ENCODE results near the gene DMRTC2. TPM values are rescaled to one million over a fixed set of nuclear protein-coding genes. Genes with fewer than 3 reads are reported as not detected.

Gene DMRTC2
- not detected for total RNA-seq

- DNase-seq: no peak
These were observed at the start of gene DMRTC2 for GRCh38 chr19:41845001-41845050. DMRTC2 (plus strand) TSS chr19:41845042; CDS start chr19:41847429, 2,387 bp downstream.

GRCh38 chr19:41796362-41796761 lies 48.5 kb upstream of the DMRTC2 start, which contains the start of gene CEACAM3:
CEACAM3 (plus strand) TSS chr19:41796587; CDS start chr19:41796678, 91 bp downstream.
- DNase-seq: no peak

GRCh38 chr19:41796901-41797300 lies 47.9 kb upstream of the DMRTC2 start:
- no peak for DNase-seq

GRCh38 chr19:41799444-41800000 lies 45.3 kb upstream of the DMRTC2 start:
- DNase-seq: no peak

GRCh38 chr19:41801031-41801430 lies 43.8 kb upstream of the DMRTC2 start:
- no peak for DNase-seq

GRCh38 chr19:41801792-41802211 lies 43.0 kb upstream of the DMRTC2 start:
- DNase-seq: no peak

- no peak for DNase-seq
These were observed 42.1 kb upstream of the DMRTC2 start for GRCh38 chr19:41802770-41803169.

- no peak for DNase-seq
These were observed 40.5 kb upstream of the DMRTC2 start for GRCh38 chr19:41804336-41804735.

GRCh38 chr19:41807176-41807575 lies 37.7 kb upstream of the DMRTC2 start:
- no peak for DNase-seq

GRCh38 chr19:41808663-41809566 lies 35.9 kb upstream of the DMRTC2 start:
- no peak for DNase-seq

GRCh38 chr19:41810301-41810700 lies 34.5 kb upstream of the DMRTC2 start:
- DNase-seq: no peak

- DNase-seq: no peak
These were observed 33.8 kb upstream of the DMRTC2 start for GRCh38 chr19:41811036-41811435.

- no peak for DNase-seq
These were observed 32.9 kb upstream of the DMRTC2 start for GRCh38 chr19:41811981-41812380.

GRCh38 chr19:41813911-41814310 lies 30.9 kb upstream of the DMRTC2 start:
- DNase-seq: no peak

GRCh38 chr19:41815301-41815700 lies 29.5 kb upstream of the DMRTC2 start:
- no peak for DNase-seq

- DNase-seq: no peak
These were observed 28.1 kb upstream of the DMRTC2 start for GRCh38 chr19:41816761-41817160.

- no peak for DNase-seq
These were observed 23.7 kb upstream of the DMRTC2 start for GRCh38 chr19:41821003-41821735.

- no peak for DNase-seq
These were observed 6.7 kb upstream of the DMRTC2 start for GRCh38 chr19:41837981-41838708.

- no peak for DNase-seq
These were observed 5.6 kb upstream of the DMRTC2 start for GRCh38 chr19:41839211-41839610.

- DNase-seq: no peak
These were observed 1.5 kb upstream of the DMRTC2 start for GRCh38 chr19:41843371-41843770.

GRCh38 chr19:41844601-41845000 lies 241 bp upstream of the DMRTC2 start, which contains the start of gene LYPD4:
LYPD4 (minus strand) TSS chr19:41844683; CDS start chr19:41839285, 5,398 bp downstream.
- no peak for DNase-seq

GRCh38 chr19:41845051-41845590 lies 279 bp downstream of the DMRTC2 start:
- no peak for DNase-seq

Measured in occipital lobe (tissue), 2 donors.